Neural crest cell (in vitro differentiated cells): Measurements from ENCODE around the gene EPS8. TPM values are rescaled to one million over a fixed set of nuclear protein-coding genes. Genes with fewer than 3 reads are reported as not detected.
A peak's percentile ranks its signal among the peaks of the same experiment; 100 is the strongest.

ENCODE experiments used
- DNase-seq: peaks from one replicate; pipeline ENCODE4 v3.0.0; 2021; ENCODE audit warnings: low read depth, mixed read lengths, low spot score
- H3K27ac Mint-ChIP-seq: one replicate; pipeline ENCODE4 v1.8.0; 2021; ENCODE audit warnings: mild to moderate bottlenecking, mixed read lengths; ENCODE audit not compliant: unreplicated experiment
- H3K27me3 Mint-ChIP-seq: 2 replicates; pipeline ENCODE4 v1.8.0; 2021; ENCODE audit warnings: low read depth, mild to moderate bottlenecking, mixed read lengths
- H3K36me3 Mint-ChIP-seq: 2 replicates; pipeline ENCODE4 v1.8.0; 2021; ENCODE audit warnings: low read depth, mild to moderate bottlenecking, mixed read lengths
- H3K4me1 Mint-ChIP-seq: 2 replicates; pipeline ENCODE4 v1.8.0; 2021; ENCODE audit warnings: mixed read lengths
- H3K4me3 Mint-ChIP-seq: one replicate; pipeline ENCODE4 v1.8.0; 2021; ENCODE audit warnings: mild to moderate bottlenecking, mixed read lengths
- H3K9me3 Mint-ChIP-seq: 2 replicates; pipeline ENCODE4 v1.8.0; 2021; ENCODE audit warnings: mixed read lengths
- CTCF ChIP-seq: fragments of 200-600 bp; sonication (generic); conservative IDR thresholded peaks from 2 replicates; pipeline ENCODE4 v1.5.0; 2021; ENCODE audit warnings: antibody characterized with exemption, mild to moderate bottlenecking
- total RNA-seq: library from RNA; stranded (reverse); gene quantifications from 2 replicates; pipeline ENCODE4 v1.2.1, GENCODE V29; 2021

The EPS8 gene
- total RNA-seq, 1 donor from 2014 or later: 24.4 TPM

DNA sequence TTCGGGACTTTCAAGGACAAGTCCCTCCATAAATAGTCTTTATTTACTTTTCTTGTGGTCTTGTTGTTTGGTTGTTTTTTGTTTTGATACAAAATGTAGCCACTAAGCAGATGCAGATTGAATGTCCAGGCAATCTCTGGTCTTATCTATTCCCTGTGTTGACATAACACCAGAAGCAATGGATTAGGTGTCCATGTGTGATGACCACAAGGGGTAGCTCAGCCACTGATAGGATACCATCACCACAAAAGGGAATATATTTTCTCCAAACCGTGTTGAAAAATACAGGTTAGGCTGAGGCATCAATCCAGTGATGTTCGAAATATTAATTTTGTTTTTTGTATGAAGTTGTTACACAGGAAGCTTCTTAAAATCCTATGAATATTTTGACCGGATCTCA is 196.3 kb downstream of the EPS8 start:
- Mint-ChIP-seq H3K36me3 (no peaks in the 10 kb centered on the region), H3K9me3 (no peaks in the 10 kb centered on the region), H3K4me1 (peaks cover 24% of the 10 kb centered on the region), H3K4me3 (no peak overlapping the region), H3K27ac (no peak overlapping the region), H3K27me3 (peaks cover 4% of the 10 kb centered on the region)
- no peak for TF ChIP-seq CTCF
- no peak for DNase-seq

DNA sequence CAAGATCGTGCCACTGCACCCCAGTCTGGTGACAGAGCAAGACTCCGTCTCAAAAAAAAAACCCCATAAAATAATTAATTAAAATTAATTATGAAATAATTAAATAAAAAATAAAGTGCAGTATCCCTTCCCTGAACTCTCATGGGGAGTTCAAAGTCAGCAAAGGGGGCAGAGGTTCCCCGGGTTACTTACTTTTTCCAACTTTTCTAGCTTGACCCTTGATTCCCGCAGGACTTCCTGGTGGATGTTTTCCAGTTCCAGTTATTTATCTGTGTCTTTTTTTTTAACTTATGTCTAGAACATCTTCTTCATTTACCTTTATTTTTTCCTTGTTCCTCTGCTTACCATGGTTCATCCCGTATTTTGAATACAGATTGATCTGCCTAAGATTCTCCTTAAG is 197.4 kb downstream of the EPS8 start:
- Mint-ChIP-seq H3K9me3 (no peaks in the 10 kb centered on the region), H3K27me3 (peaks cover 4% of the 10 kb centered on the region), H3K36me3 (no peaks in the 10 kb centered on the region), H3K4me1 (peaks cover 23% of the 10 kb centered on the region), H3K4me3 (no peak overlapping the region), H3K27ac (no peak overlapping the region)
- no peak for DNase-seq
- no peak for TF ChIP-seq CTCF

DNA sequence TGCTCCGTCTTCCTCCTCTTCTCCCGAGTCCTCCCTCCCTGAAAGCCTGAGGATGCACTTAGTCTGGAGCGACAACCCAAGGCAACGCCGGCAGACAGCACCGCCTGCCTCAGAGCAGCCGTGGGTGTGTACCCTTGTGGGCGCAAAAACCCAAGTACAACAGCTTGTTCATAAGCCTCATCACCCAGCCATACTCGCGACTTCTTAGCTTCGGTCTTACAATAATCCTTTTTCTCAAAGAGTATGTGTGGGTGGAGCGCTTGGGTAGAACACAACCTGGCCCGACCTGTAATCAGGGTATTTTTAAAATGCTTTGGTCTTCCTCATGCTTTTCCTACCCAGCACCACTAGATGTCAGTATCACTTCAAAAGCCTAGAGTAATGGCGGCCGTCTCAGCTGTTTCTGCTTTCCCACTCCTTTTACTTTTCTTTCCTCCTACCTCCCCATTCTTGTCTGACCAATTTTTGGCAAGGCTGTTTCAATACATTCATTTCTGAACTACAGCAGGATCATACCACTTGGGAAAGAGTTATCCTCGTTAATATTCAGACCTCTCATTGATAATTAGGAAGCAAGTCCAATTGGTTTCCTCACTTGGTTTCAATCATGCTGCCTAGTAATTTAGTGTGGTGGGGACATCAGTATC is 198.9 kb downstream of the EPS8 start:
- Mint-ChIP-seq H3K27me3 (peaks cover 4% of the 10 kb centered on the region), H3K9me3 (no peaks in the 10 kb centered on the region), H3K36me3 (no peaks in the 10 kb centered on the region), H3K27ac (no peak overlapping the region), H3K4me3 (peak overlapping the region; percentile 17), H3K4me1 (peaks cover 10% of the 10 kb centered on the region)
- peak; percentile 39 for DNase-seq
- TF ChIP-seq CTCF: peak; percentile 99

- Mint-ChIP-seq H3K36me3 (no peaks in the 10 kb centered on the region), H3K27ac (no peak overlapping the region), H3K9me3 (no peaks in the 10 kb centered on the region), H3K4me1 (peaks cover 11% of the 10 kb centered on the region), H3K27me3 (peaks cover 4% of the 10 kb centered on the region), H3K4me3 (peak overlapping the region; percentile 17)
- TF ChIP-seq CTCF: no peak
- DNase-seq: no peak
These were observed 199.7 kb downstream of the EPS8 start for GRCh38 chr12:15589328-15590032.

GRCh38 chr12:15584366-15585041 is 204.7 kb downstream of the EPS8 start:
- no peaks in the 10 kb centered on the region for H3K27me3 Mint-ChIP-seq
- DNase-seq: no peak
- no peak overlapping the region for H3K4me3 Mint-ChIP-seq
- peak; percentile 83 for TF ChIP-seq CTCF
- no peak overlapping the region for H3K27ac Mint-ChIP-seq
- H3K4me1 Mint-ChIP-seq: peaks cover 9% of the 10 kb centered on the region
- H3K9me3 Mint-ChIP-seq: no peaks in the 10 kb centered on the region
- no peaks in the 10 kb centered on the region for H3K36me3 Mint-ChIP-seq
